ENCODE data around the gene TRERF1. TPM values are rescaled to one million over a fixed set of nuclear protein-coding genes. Genes with fewer than 3 reads are reported as not detected.
A peak's percentile ranks its signal among the peaks of the same experiment; 100 is the strongest.

The TRERF1 gene
- total and polyA plus RNA-seq, 9 donors = 4.5 to 13.7 (median 7.8) TPM

DNA sequence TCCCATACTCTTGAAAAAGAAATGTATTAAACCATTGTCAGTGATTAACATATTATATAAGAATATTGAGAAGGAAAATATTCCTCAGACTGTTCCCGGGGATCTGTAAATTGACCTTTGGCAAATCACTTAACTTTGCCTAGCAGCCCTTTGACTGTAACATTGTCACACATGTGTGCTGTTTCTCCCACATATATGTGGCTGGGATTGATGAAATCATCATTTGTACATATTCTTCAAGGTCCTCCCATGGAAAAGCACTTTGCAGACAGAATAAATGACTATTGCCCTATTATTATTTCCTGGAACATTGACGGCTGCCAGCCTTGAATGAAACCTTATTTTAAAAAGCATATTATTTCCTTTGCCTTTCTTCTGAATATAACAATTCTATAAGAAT lies 36.4 kb upstream of the TRERF1 start:
- Histone ChIP-seq H3K4me1 (ENCODE audit: insufficient read depth) (no peaks in the 10 kb centered on the region), H3K27me3 (no peaks in the 10 kb centered on the region), H3K9me3 (no peaks in the 10 kb centered on the region), H3K27ac (no peak overlapping the region), H3K4me3 (no peak overlapping the region), H3K36me3 (no peaks in the 10 kb centered on the region)
- TF ChIP-seq, protein P1, sequence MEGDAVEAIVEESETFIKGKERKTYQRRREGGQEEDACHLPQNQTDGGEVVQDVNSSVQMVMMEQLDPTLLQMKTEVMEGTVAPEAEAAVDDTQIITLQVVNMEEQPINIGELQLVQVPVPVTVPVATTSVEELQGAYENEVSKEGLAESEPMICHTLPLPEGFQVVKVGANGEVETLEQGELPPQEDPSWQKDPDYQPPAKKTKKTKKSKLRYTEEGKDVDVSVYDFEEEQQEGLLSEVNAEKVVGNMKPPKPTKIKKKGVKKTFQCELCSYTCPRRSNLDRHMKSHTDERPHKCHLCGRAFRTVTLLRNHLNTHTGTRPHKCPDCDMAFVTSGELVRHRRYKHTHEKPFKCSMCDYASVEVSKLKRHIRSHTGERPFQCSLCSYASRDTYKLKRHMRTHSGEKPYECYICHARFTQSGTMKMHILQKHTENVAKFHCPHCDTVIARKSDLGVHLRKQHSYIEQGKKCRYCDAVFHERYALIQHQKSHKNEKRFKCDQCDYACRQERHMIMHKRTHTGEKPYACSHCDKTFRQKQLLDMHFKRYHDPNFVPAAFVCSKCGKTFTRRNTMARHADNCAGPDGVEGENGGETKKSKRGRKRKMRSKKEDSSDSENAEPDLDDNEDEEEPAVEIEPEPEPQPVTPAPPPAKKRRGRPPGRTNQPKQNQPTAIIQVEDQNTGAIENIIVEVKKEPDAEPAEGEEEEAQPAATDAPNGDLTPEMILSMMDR (IDR thresholded peaks at IDR 0.05) = no peak
- TF ChIP-seq EP300 (IDR thresholded peaks at IDR 0.05) = no peak
- TF ChIP-seq POLR2A (IDR thresholded peaks at IDR 0.05) = no peak
- no peak for DNase-seq
- intact Hi-C loops (cut with DNase I) = no loop called here
- 86 to 90% (median 89%) methylated on average over 2 of the region's 2 CpGs for WGBS, 3 donors

- Histone ChIP-seq H3K9me3 (no peaks in the 10 kb centered on the region), H3K27ac (no peak overlapping the region), H3K27me3 (no peaks in the 10 kb centered on the region), H3K4me1 (ENCODE audit: insufficient read depth) (no peaks in the 10 kb centered on the region), H3K36me3 (no peaks in the 10 kb centered on the region), H3K4me3 (no peak overlapping the region)
- 93 to 96% (median 96%) methylated on average over 1 of the region's 1 CpG for WGBS, 3 donors
- TF ChIP-seq, protein P1 (IDR thresholded peaks at IDR 0.05) = no peak
- TF ChIP-seq EP300 (IDR thresholded peaks at IDR 0.05) (no peak), POLR2A (IDR thresholded peaks at IDR 0.05) (no peak)
- intact Hi-C loops (cut with DNase I) = no loop called here
- no peak for DNase-seq
These were observed 32.5 kb upstream of the TRERF1 start for GRCh38 chr6:42484261-42484660.

GRCh38 chr6:42482174-42482573 lies 30.4 kb upstream of the TRERF1 start:
- Histone ChIP-seq H3K4me3 (no peak overlapping the region), H3K36me3 (no peaks in the 10 kb centered on the region), H3K27ac (peak overlapping the region in 1 of 2 donors; percentile 53), H3K9me3 (no peaks in the 10 kb centered on the region), H3K4me1 (ENCODE audit: insufficient read depth) (no peaks in the 10 kb centered on the region), H3K27me3 (no peaks in the 10 kb centered on the region)
- WGBS, 3 donors = 3 to 10% (median 9%) methylated on average over 1 of the region's 1 CpG
- TF ChIP-seq POLR2A (IDR thresholded peaks at IDR 0.05) = no peak
- TF ChIP-seq, protein P1 (IDR thresholded peaks at IDR 0.05) = no peak
- TF ChIP-seq EP300 (IDR thresholded peaks at IDR 0.05) = no peak
- intact Hi-C loops (cut with DNase I) = no loop called here
- DNase-seq = no peak

DNA sequence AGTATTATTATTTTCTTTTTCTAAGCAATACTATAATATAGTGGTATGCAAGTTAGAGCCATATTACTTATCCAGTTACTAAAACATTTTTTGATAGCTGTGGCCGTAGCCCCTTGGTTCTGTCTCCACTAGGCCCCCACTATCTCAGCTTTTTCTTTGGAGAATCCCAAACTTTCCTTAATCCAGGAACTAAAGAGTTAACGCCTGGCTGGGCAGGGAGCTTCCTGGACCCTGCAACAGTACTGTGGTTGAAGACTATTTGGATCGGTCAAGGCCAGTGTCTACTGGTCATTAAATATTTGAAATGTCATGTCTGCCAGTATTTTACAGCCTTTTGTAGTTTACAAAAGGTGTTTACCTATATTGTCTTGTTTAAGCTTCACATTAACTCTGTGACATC lies 20.0 kb upstream of the TRERF1 start:
- no peaks in the 10 kb centered on the region for H3K4me1 ChIP-seq (ENCODE audit: insufficient read depth)
- H3K27me3 ChIP-seq = no peaks in the 10 kb centered on the region
- 42 to 52% (median 49%) methylated on average over 3 of the region's 3 CpGs for WGBS, 3 donors
- no peaks in the 10 kb centered on the region for H3K36me3 ChIP-seq
- intact Hi-C loops (cut with DNase I) = no loop called here
- no peak overlapping the region for H3K4me3 ChIP-seq
- H3K27ac ChIP-seq = no peak overlapping the region
- TF ChIP-seq EP300 (IDR thresholded peaks at IDR 0.05) (no peak), POLR2A (IDR thresholded peaks at IDR 0.05) (no peak)
- TF ChIP-seq, protein P1 (IDR thresholded peaks at IDR 0.05) = no peak
- H3K9me3 ChIP-seq = no peaks in the 10 kb centered on the region
- no peak for DNase-seq
